Tibial artery (tissue), 4 donors: Measurements from ENCODE around the gene MSANTD1.
A peak's percentile ranks its signal among the peaks of the same experiment; 100 is the strongest.

Experiments
- DNase-seq, 2 donors: peaks; one replicate each; pipeline ENCODE4 v3.0.0-alpha.2; 2019
- H3K27ac ChIP-seq, 2 donors: fragments of 200-600 bp; sonication (generic) in 1 of 2; 1 replicate in 1 of 2; 2 replicates in 1 of 2; pipeline ENCODE4 v1.5.1; 2018 to 2019; ENCODE audit warnings: mild to moderate bottlenecking in 1 of 2
- H3K27me3 ChIP-seq, 2 donors: fragments of 200-600 bp; sonication (generic) in 1 of 2; one replicate each; pipeline versions ENCODE4 v1.5.1 to v1.6.0; 2016 to 2019
- H3K36me3 ChIP-seq, 3 donors: fragments of 200-600 bp; sonication (generic) in 2 of 3; one replicate each; pipeline ENCODE4 v1.5.1; 2016 to 2019; ENCODE audit warnings: mild to moderate bottlenecking in 2 of 3
- H3K4me1 ChIP-seq, 4 donors: fragments of 200-600 bp; sonication (generic) in 2 of 4; 1 replicate in 3 of 4; 2 replicates in 1 of 4; pipeline ENCODE4 v1.5.1; 2016 to 2019
- H3K4me3 ChIP-seq, 2 donors: fragments of 200-600 bp; sonication (generic) in 1 of 2; 1 replicate in 1 of 2; 2 replicates in 1 of 2; pipeline ENCODE4 v1.5.1; 2018 to 2019; ENCODE audit warnings: mild to moderate bottlenecking in 2 of 2
- H3K9me3 ChIP-seq, 3 donors: fragments of 200-600 bp; sonication (generic) in 1 of 3; one replicate each; pipeline ENCODE4 v1.5.1; 2016 to 2019
- CTCF ChIP-seq, 2 experiments: fragments of 200-600 bp in 1 of 2; fragments of 450-650 bp in 1 of 2; IDR thresholded peaks; one replicate each; pipeline ENCODE4 v1.5.1; 2017 to 2019; ENCODE audit warnings: antibody characterized with exemption in 2 of 2, mild to moderate bottlenecking in 1 of 2, moderate library complexity in 1 of 2
- intact Hi-C: fragments of 100-400 bp; cut with DNase I; formaldehyde crosslinking; loops from one replicate; pipeline ENCODE4 v1.15.0; 2023; ENCODE audit warnings: low total_unique reads

Gene MSANTD1

GRCh38 chr4:3248811-3249661, at the start of gene MSANTD1:
TSS of gene MSANTD1 (plus strand) at chr4:3249159. CDS start at chr4:3249223, 64 bp downstream.
- Histone ChIP-seq H3K27me3 (no peaks in the 10 kb centered on the region), H3K4me1 (no peaks in the 10 kb centered on the region), H3K27ac (no peak within 1 kb of the TSS), H3K36me3 (peaks cover 0 to 13% (median 0%) of the 10 kb centered on the region in 3 donors), H3K4me3 (no peak within 1 kb of the TSS), H3K9me3 (no peaks in the 10 kb centered on the region)
- intact Hi-C loops, result no loop called here
- no peak for TF ChIP-seq CTCF (IDR thresholded peaks at IDR 0.05)
- no peak for DNase-seq

- Histone ChIP-seq H3K36me3 (peaks cover 13 to 93% (median 51%) of the 10 kb centered on the region in 3 donors), H3K27ac (no peak overlapping the region), H3K9me3 (no peaks in the 10 kb centered on the region), H3K4me1 (peaks cover 0 to 2% (median 0%) of the 10 kb centered on the region in 4 donors), H3K27me3 (no peaks in the 10 kb centered on the region), H3K4me3 (no peak overlapping the region)
- peak in 1 of 2 donors; percentile 59 for DNase-seq
- TF ChIP-seq CTCF (IDR thresholded peaks at IDR 0.05), result no peak
- intact Hi-C loops, result loop anchor here (10.0 kb wide), 1 partner anchor 245 kb away; the partner anchor contains the start of gene HGFAC
These were observed 49.1 kb upstream of the MSANTD1 start for GRCh38 chr4:3199653-3200422.

- peak in 1 of 2 donors; percentile 37 for DNase-seq
- no peak for TF ChIP-seq CTCF (IDR thresholded peaks at IDR 0.05)
- Histone ChIP-seq H3K27ac (no peak overlapping the region), H3K4me3 (no peak overlapping the region), H3K4me1 (peaks cover 0 to 2% (median 0%) of the 10 kb centered on the region in 4 donors), H3K36me3 (peaks cover 15 to 86% (median 45%) of the 10 kb centered on the region in 3 donors), H3K9me3 (no peaks in the 10 kb centered on the region), H3K27me3 (no peaks in the 10 kb centered on the region)
- intact Hi-C loops, result no loop called here
These were observed 48.4 kb upstream of the MSANTD1 start for GRCh38 chr4:3200423-3201090.

- H3K4me3 ChIP-seq, result no peak overlapping the region
- H3K36me3 ChIP-seq, result peaks cover 26 to 84% (median 39%) of the 10 kb centered on the region in 3 donors
- peaks cover 0 to 2% (median 0%) of the 10 kb centered on the region in 4 donors for H3K4me1 ChIP-seq
- no peak overlapping the region for H3K27ac ChIP-seq
- no peaks in the 10 kb centered on the region for H3K27me3 ChIP-seq
- DNase-seq, result peak in 1 of 2 donors; percentile 45
- intact Hi-C loops, result no loop called here
- H3K9me3 ChIP-seq, result no peaks in the 10 kb centered on the region
- TF ChIP-seq CTCF (IDR thresholded peaks at IDR 0.05), result no peak
These were observed 46.9 kb upstream of the MSANTD1 start for GRCh38 chr4:3201718-3202702.
